Stomach (tissue), 9 donors: ENCODE data around the gene UHRF1. TPM values are rescaled to one million over a fixed set of nuclear protein-coding genes. Genes with fewer than 3 reads are reported as not detected.

Experiments used
- DNase-seq, 2 donors: peaks; one replicate each; pipeline versions ENCODE4 v3.0.0 to v3.0.0-alpha.2; 2013 to 2019
- H3K27ac ChIP-seq, 5 donors: fragments of 200-600 bp in 4 of 5; sonication (generic) in 4 of 5; one replicate each; pipeline ENCODE4 v1.5.1; 2013 to 2019; ENCODE audit warnings: mild to moderate bottlenecking in 1 of 5, moderate library complexity in 1 of 5
- H3K27me3 ChIP-seq, 3 donors: fragments of 200-600 bp; sonication (generic); one replicate each; pipeline ENCODE4 v1.5.1; 2017 to 2019; ENCODE audit warnings: mixed run types in 1 of 3
- H3K36me3 ChIP-seq, 4 donors: fragments of 200-600 bp; sonication (generic); 1 replicate in 3 of 4; 2 replicates in 1 of 4; pipeline ENCODE4 v1.5.1; 2016 to 2019
- H3K4me1 ChIP-seq, 4 donors: fragments of 200-600 bp; sonication (generic); one replicate each; pipeline ENCODE4 v1.5.1; 2016 to 2019
- H3K4me3 ChIP-seq, 4 donors: fragments of 200-600 bp; sonication (generic) in 3 of 4; one replicate each; pipeline ENCODE4 v1.5.1; 2016 to 2019; ENCODE audit warnings: mild to moderate bottlenecking in 1 of 4
- H3K9me3 ChIP-seq, 4 donors: fragments of 200-600 bp; sonication (generic); one replicate each; pipeline ENCODE4 v1.5.1; 2016 to 2019
- EP300 ChIP-seq: sonication (generic); formaldehyde crosslinking; IDR thresholded peaks from one replicate; pipeline ENCODE4 v1.6.1; 2017; ENCODE audit warnings: antibody characterized with exemption
- POLR2A ChIP-seq, 4 donors: fragments of 450-650 bp; IDR thresholded peaks; one replicate each; pipeline ENCODE4 v1.6.1; 2016; ENCODE audit warnings: antibody characterized with exemption in 4 of 4, control low read depth in 2 of 4, mild to moderate bottlenecking in 1 of 4, moderate library complexity in 1 of 4
- POLR2AphosphoS5 ChIP-seq, 3 donors: sonication (generic); formaldehyde crosslinking; IDR thresholded peaks; one replicate each; pipeline ENCODE4 v1.6.1; 2016; ENCODE audit warnings: antibody characterized with exemption in 3 of 3
- WGBS, 5 donors: extraction: QIAGEN DNeasy Blood & Tissue Kit in 3 of 5; methylation state at CpG; one replicate each; pipeline versions ENCODE4 v1.1.5 to v1.1.7; 2013 to 2018; 5-methylcytosine and 5-hydroxymethylcytosine counted together
- intact Hi-C: fragments of 100-400 bp; cut with DNase I; formaldehyde crosslinking; loops from one replicate; pipeline ENCODE4 v1.15.1; 2023; ENCODE audit warnings: low total_unique reads
- polyA plus RNA-seq, 3 donors: library from polyadenylated mRNA; stranded (reverse); fragments of 200-250 nt; gene quantifications; one replicate each; pipeline ENCODE4 v1.2.3, GENCODE V29; 2013
- total RNA-seq, 5 donors: library from RNA; depleted of rRNA; stranded (reverse); fragments of >200 nt; gene quantifications; one replicate each; pipeline versions ENCODE4 v1.1.0 to v1.2.3, GENCODE V29; 2014 to 2016
- TF ChIP-seq, protein P1 (sequence below), 7 experiments: fragments of 450-650 bp in 4 of 7; fragments of 200-600 bp in 3 of 7; sonication (generic) in 3 of 7; IDR thresholded peaks; one replicate each; pipeline ENCODE4 v1.5.1; 2016 to 2019; ENCODE audit warnings: antibody characterized with exemption in 7 of 7, control low read depth in 2 of 7, mild to moderate bottlenecking in 1 of 7
- donor health status: healthy with polysubstance abuse.
- donor health status: Bipolar disorder and iron deficiency.
- donor health status: healthy.

UHRF1 gene
- total and polyA plus RNA-seq, 8 donors: 0.58 to 20.5 (median 4.1) TPM

DNA sequence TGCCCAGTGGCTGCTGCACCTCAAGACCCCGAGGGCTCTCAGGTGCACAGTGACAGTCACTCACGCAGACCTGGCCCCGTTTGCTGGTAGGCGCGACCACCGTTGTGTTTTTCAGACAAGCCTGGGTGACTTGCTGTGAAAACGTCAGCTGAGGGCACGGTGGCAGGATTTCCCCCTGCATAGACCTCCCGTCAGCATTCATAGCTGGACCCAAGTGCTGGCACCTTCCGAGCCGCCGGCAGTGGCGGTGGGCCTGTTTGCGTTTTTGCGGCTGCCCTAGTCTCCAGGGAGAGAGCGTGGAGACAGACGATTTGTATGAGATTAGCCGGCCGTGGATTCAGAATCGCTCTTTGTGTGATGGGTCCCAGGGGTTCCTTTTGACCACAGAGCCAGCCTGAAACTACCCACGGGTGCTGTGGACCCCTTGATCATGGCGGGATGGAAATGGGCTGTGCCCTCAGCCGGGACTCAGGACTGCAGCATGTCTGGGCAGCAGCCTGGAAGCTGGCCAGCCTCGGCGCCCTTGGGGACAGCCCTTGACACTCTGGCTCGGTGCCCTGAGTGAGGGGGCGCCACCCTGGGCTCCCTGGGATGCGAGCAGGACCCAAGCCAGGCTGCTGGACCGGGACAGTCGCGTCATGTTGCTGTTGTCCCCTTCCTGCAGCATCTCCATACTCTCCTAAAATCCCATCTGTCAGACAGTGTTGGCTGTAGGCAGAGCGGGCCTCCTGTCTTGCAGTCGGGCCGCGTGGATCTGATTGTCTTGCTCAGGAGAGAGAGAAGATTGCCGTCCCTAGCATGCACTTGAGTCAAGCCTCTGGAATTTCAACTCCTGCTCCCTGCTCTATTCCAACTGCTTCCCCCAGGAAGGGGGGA lies 68.2 kb downstream of the UHRF1 start:
- Histone ChIP-seq H3K9me3 (no peaks in the 10 kb centered on the region), H3K4me1 (peaks cover 55 to 92% (median 71%) of the 10 kb centered on the region in 4 donors), H3K36me3 (peaks cover 0 to 5% (median 0%) of the 10 kb centered on the region in 4 donors), H3K27me3 (no peaks in the 10 kb centered on the region), H3K4me3 (peak overlapping the region in 2 of 4 donors; percentile 10 to 14), H3K27ac (peak overlapping the region; percentile 7 to 90 (median 86))
- intact Hi-C loops: no loop called here
- DNase-seq: peak in 1 of 2 donors; percentile 34
- TF ChIP-seq POLR2A (IDR thresholded peaks at IDR 0.05) (no peak), POLR2AphosphoS5 (IDR thresholded peaks at IDR 0.05) (peak in 2 of 3 donors; percentile 39 to 42), EP300 (no peak)
- TF ChIP-seq, protein P1, sequence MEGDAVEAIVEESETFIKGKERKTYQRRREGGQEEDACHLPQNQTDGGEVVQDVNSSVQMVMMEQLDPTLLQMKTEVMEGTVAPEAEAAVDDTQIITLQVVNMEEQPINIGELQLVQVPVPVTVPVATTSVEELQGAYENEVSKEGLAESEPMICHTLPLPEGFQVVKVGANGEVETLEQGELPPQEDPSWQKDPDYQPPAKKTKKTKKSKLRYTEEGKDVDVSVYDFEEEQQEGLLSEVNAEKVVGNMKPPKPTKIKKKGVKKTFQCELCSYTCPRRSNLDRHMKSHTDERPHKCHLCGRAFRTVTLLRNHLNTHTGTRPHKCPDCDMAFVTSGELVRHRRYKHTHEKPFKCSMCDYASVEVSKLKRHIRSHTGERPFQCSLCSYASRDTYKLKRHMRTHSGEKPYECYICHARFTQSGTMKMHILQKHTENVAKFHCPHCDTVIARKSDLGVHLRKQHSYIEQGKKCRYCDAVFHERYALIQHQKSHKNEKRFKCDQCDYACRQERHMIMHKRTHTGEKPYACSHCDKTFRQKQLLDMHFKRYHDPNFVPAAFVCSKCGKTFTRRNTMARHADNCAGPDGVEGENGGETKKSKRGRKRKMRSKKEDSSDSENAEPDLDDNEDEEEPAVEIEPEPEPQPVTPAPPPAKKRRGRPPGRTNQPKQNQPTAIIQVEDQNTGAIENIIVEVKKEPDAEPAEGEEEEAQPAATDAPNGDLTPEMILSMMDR (IDR thresholded peaks at IDR 0.05): no peak
- 49 to 76% (median 69%) methylated on average over 24 to 36 of the region's 36 CpGs for WGBS, 5 donors

DNA sequence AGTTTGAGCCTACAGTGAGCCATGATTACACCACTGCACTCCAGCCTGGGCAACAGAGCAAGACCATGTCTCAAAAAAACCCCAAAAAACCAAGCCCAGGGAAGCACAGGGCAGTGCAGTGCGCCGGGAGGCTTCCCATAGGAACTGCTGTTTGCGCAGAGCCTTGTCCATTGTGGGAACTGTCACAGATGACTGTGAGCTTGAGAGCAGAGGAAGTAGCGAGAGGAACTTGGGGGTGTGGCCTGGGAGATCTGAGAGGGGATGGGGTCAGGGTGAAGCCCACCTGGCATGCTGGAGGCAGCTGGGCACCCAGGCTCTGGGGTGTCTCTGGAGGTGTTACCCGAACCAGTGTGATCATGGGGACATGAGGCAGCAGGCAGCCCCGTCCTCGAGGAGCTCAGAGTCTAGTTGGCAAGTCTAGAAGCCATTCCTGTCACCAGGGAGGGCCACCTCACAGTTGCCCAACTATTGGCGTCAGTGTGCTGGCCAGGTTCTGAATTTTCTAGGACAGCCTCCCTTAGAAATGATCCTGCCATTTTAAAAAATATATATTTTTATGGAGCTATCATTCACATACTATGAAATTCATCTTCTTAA lies 70.0 kb downstream of the UHRF1 start:
- Histone ChIP-seq H3K4me3 (no peak overlapping the region), H3K9me3 (no peaks in the 10 kb centered on the region), H3K36me3 (peaks cover 0 to 13% (median 10%) of the 10 kb centered on the region in 4 donors), H3K27me3 (no peaks in the 10 kb centered on the region), H3K27ac (peak overlapping the region in 1 of 5 donors; percentile 90), H3K4me1 (peaks cover 45 to 89% (median 68%) of the 10 kb centered on the region in 4 donors)
- intact Hi-C loops: no loop called here
- no peak for DNase-seq
- TF ChIP-seq, protein P1 (IDR thresholded peaks at IDR 0.05): no peak
- TF ChIP-seq POLR2A (IDR thresholded peaks at IDR 0.05) (no peak), POLR2AphosphoS5 (IDR thresholded peaks at IDR 0.05) (no peak), EP300 (no peak)
- WGBS, 5 donors: 75 to 89% (median 87%) methylated on average over 8 of the region's 8 CpGs

DNA sequence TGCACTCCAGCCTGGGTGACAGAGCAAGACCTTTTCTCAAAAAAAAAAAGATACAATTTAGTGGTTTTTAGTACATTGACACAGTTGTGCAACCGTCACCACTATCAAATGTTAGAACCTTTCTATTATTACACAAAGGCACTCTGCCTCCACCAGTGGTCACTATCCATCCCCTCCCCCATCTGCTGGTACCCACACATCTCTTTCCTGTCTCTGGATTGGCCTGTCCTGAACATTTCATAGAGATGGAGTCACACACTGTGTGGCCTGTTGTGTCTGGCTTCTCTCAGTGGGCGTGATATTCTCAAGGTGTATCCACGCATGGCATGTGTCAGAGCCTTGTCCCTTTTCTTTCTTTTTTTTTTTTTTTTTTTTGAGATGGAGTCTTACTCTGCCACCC lies 70.8 kb downstream of the UHRF1 start:
- WGBS, 5 donors: 74 to 91% (median 87%) methylated on average over 3 of the region's 3 CpGs

More for the DNA sequence above, 70.8 kb downstream of the UHRF1 start:
- TF ChIP-seq POLR2AphosphoS5 (IDR thresholded peaks at IDR 0.05) (no peak), EP300 (no peak), POLR2A (IDR thresholded peaks at IDR 0.05) (no peak)
- TF ChIP-seq, protein P1 (IDR thresholded peaks at IDR 0.05): no peak
- Histone ChIP-seq H3K27me3 (no peaks in the 10 kb centered on the region), H3K9me3 (no peaks in the 10 kb centered on the region), H3K4me3 (no peak overlapping the region), H3K4me1 (peaks cover 41 to 89% (median 64%) of the 10 kb centered on the region in 4 donors), H3K27ac (peak overlapping the region in 1 of 5 donors; percentile 90), H3K36me3 (peaks cover 0 to 13% (median 10%) of the 10 kb centered on the region in 4 donors)
- intact Hi-C loops: no loop called here
- no peak for DNase-seq
